Mammary microvascular endothelial cell (primary cell): ENCODE results near the gene KRTAP10-10. TPM values are rescaled to one million over a fixed set of nuclear protein-coding genes. Genes with fewer than 3 reads are reported as not detected.

Source experiments
- total RNA-seq: library from RNA; depleted of rRNA; stranded (reverse); fragments of >200 nt; gene quantifications from 2 replicates; pipeline ENCODE4 v1.2.3, GENCODE V29; 2015

The KRTAP10-10 gene
- not detected in 2 replicates for total RNA-seq

GRCh38 chr21:44637018-44637850, at the start of gene KRTAP10-10:
Gene KRTAP10-10 (plus strand): TSS chr21:44637356. CDS start chr21:44637418, 62 bp downstream.

GRCh38 chr21:44592446-44593311, 44.5 kb upstream of the KRTAP10-10 start, which contains the start of gene KRTAP10-6:
Gene KRTAP10-6 (minus strand): TSS chr21:44592505. CDS start chr21:44592484, 21 bp downstream.

GRCh38 chr21:44600118-44600978, 36.8 kb upstream of the KRTAP10-10 start, which contains the start of gene KRTAP10-7:
Gene KRTAP10-7 (plus strand): TSS chr21:44600597. CDS start chr21:44600622, 25 bp downstream.

GRCh38 chr21:44612029-44612486, 25.1 kb upstream of the KRTAP10-10 start, which contains the start of gene KRTAP10-8:
Gene KRTAP10-8 (plus strand): TSS chr21:44612079. CDS start chr21:44612101, 22 bp downstream.

GRCh38 chr21:44626673-44627143, 10.4 kb upstream of the KRTAP10-10 start, which contains the start of gene KRTAP10-9:
Gene KRTAP10-9 (plus strand): TSS chr21:44627093. CDS start chr21:44627172, 79 bp downstream.

GRCh38 chr21:44646366-44647221, 9.4 kb downstream of the KRTAP10-10 start, which contains the start of gene KRTAP10-11:
Gene KRTAP10-11 (plus strand): TSS chr21:44646414. CDS start chr21:44646459, 45 bp downstream.

GRCh38 chr21:44654576-44655175, 17.5 kb downstream of the KRTAP10-10 start, which contains the start of gene KRTAP12-4:
Gene KRTAP12-4 (minus strand): TSS chr21:44654659. CDS start chr21:44654614, 45 bp downstream.

GRCh38 chr21:44657635-44658540, 20.7 kb downstream of the KRTAP10-10 start, which contains the start of gene KRTAP12-3:
Gene KRTAP12-3 (plus strand): TSS chr21:44657932. CDS start chr21:44657980, 48 bp downstream.

GRCh38 chr21:44666401-44667320, 29.5 kb downstream of the KRTAP10-10 start, which contains the start of gene KRTAP12-2:
Gene KRTAP12-2 (minus strand): TSS chr21:44666927. CDS start chr21:44666886, 41 bp downstream.

GRCh38 chr21:44681861-44682579, 44.9 kb downstream of the KRTAP10-10 start, which contains the start of gene KRTAP12-1:
Gene KRTAP12-1 (minus strand): TSS chr21:44682163. CDS start chr21:44682123, 40 bp downstream.

Other genes with a start within 250 kb of the KRTAP10-10 start
- gene LRRC3, start 181.8 kb upstream of the KRTAP10-10 start, total RNA-seq = 3.5 and 5.5 TPM in 2 replicates
- not detected in 2 replicates for gene KRTAP10-1, start 97.2 kb upstream of the KRTAP10-10 start, total RNA-seq
- not detected in 2 replicates for gene KRTAP10-2, start 85.9 kb upstream of the KRTAP10-10 start, total RNA-seq
- not detected in 2 replicates for gene KRTAP10-3, start 78.6 kb upstream of the KRTAP10-10 start, total RNA-seq
- gene KRTAP10-4, start 63.6 kb upstream of the KRTAP10-10 start, total RNA-seq = not detected in 2 replicates
- not detected in 2 replicates for gene KRTAP10-5, start 56.8 kb upstream of the KRTAP10-10 start, total RNA-seq
- gene KRTAP10-6, start 44.9 kb upstream of the KRTAP10-10 start, total RNA-seq = not detected in 2 replicates
- not detected in 2 replicates for gene KRTAP10-7, start 36.8 kb upstream of the KRTAP10-10 start, total RNA-seq
- gene KRTAP10-8, start 25.3 kb upstream of the KRTAP10-10 start, total RNA-seq = not detected in 2 replicates
- not detected in 2 replicates for gene KRTAP10-9, start 10.3 kb upstream of the KRTAP10-10 start, total RNA-seq
- gene KRTAP10-11, start 9.1 kb downstream of the KRTAP10-10 start, total RNA-seq = not detected in 2 replicates
- not detected in 2 replicates for gene KRTAP12-4, start 17.3 kb downstream of the KRTAP10-10 start, total RNA-seq
- gene KRTAP12-3, start 20.6 kb downstream of the KRTAP10-10 start, total RNA-seq = not detected in 2 replicates
- not detected in 2 replicates for gene KRTAP12-2, start 29.6 kb downstream of the KRTAP10-10 start, total RNA-seq
- gene KRTAP12-1, start 44.8 kb downstream of the KRTAP10-10 start, total RNA-seq = not detected in 2 replicates
- not detected in 2 replicates for gene KRTAP10-12, start 59.8 kb downstream of the KRTAP10-10 start, total RNA-seq
- gene TSPEAR, start 74.2 kb downstream of the KRTAP10-10 start, total RNA-seq = 0.10 TPM in 1 of 2 replicates, not detected in the other
- 51.2 and 56.7 TPM in 2 replicates for gene UBE2G2, start 164.5 kb downstream of the KRTAP10-10 start, total RNA-seq
- gene SUMO3, start 180.7 kb downstream of the KRTAP10-10 start, total RNA-seq = 98.6 and 106 TPM in 2 replicates
- gene PTTG1IP, start 236.3 kb downstream of the KRTAP10-10 start, total RNA-seq = 367 and 382 TPM in 2 replicates